Measurements from ENCODE around the gene SLC16A14.

The SLC16A14 gene

GRCh38 chr2:230043461-230043860 lies 25.3 kb downstream of the SLC16A14 start:
- H3K4me3 ChIP-seq (ENCODE audit: low read depth, low read length): no peak overlapping the region
- DNase-seq (ENCODE audit: low read depth, low spot score): no peak
- ChIA-PET POLR2A (no interaction called here), CTCF (no interaction called here)
- TF ChIP-seq CTCF (IDR thresholded peaks at IDR 0.05; ENCODE audit: insufficient read depth, low read length, missing control alignments): no peak

- ChIA-PET POLR2A (no interaction called here), CTCF (no interaction called here)
- no peak overlapping the region for H3K4me3 ChIP-seq (ENCODE audit: low read depth, low read length)
- TF ChIP-seq CTCF (IDR thresholded peaks at IDR 0.05; ENCODE audit: insufficient read depth, low read length, missing control alignments): no peak
- DNase-seq (ENCODE audit: low read depth, low spot score): no peak
Observed at GRCh38 chr2:230043025-230043424, 25.7 kb downstream of the SLC16A14 start.

GRCh38 chr2:230042195-230042594 lies 26.5 kb downstream of the SLC16A14 start:
- DNase-seq (ENCODE audit: low read depth, low spot score): no peak
- POLR2A ChIA-PET: no interaction called here
- CTCF ChIA-PET: interaction anchor here (1.8 kb wide), 1 partner anchor 25 kb away, joined by 5 read pairs; no protein-coding TSS in a partner anchor
- TF ChIP-seq CTCF (IDR thresholded peaks at IDR 0.05; ENCODE audit: insufficient read depth, low read length, missing control alignments): no peak
- H3K4me3 ChIP-seq (ENCODE audit: low read depth, low read length): no peak overlapping the region

- CTCF ChIA-PET: interaction anchor here (0.9 to 2.0 kb wide), 4 partner anchors 12 to 588 kb away, joined by 3 to 10 read pairs (median 4); no protein-coding TSS in a partner anchor
- no peak for DNase-seq (ENCODE audit: low read depth, low spot score)
Observed at GRCh38 chr2:230023313-230023712, 45.4 kb downstream of the SLC16A14 start.

GRCh38 chr2:230019742-230020141 lies 49.0 kb downstream of the SLC16A14 start:
- no peak for DNase-seq (ENCODE audit: low read depth, low spot score)
- TF ChIP-seq CTCF (IDR thresholded peaks at IDR 0.05; ENCODE audit: insufficient read depth, low read length, missing control alignments): no peak
- H3K4me3 ChIP-seq (ENCODE audit: low read depth, low read length): no peak overlapping the region
- ChIA-PET POLR2A (no interaction called here), CTCF (interaction anchor here (1.2 kb wide), 1 partner anchor 8 kb away, joined by 3 read pairs; no protein-coding TSS in a partner anchor)

More at GRCh38 chr2:230023313-230023712, 45.4 kb downstream of the SLC16A14 start:
- POLR2A ChIA-PET: no interaction called here
- TF ChIP-seq CTCF (IDR thresholded peaks at IDR 0.05; ENCODE audit: insufficient read depth, low read length, missing control alignments): no peak
- H3K4me3 ChIP-seq (ENCODE audit: low read depth, low read length): no peak overlapping the region

GRCh38 chr2:230018153-230018552 lies 50.6 kb downstream of the SLC16A14 start:
- no peak overlapping the region for H3K4me3 ChIP-seq (ENCODE audit: low read depth, low read length)
- TF ChIP-seq CTCF (IDR thresholded peaks at IDR 0.05; ENCODE audit: insufficient read depth, low read length, missing control alignments): no peak
- ChIA-PET CTCF (interaction anchor here (1.5 to 2.7 kb wide), 2 partner anchors 10 to 50 kb away, joined by 3 to 9 read pairs; no protein-coding TSS in a partner anchor), POLR2A (no interaction called here)
- peak; percentile 49 for DNase-seq (ENCODE audit: low read depth, low spot score)
